Measurements from ENCODE around the gene ITCH. TPM values are rescaled to one million over a fixed set of nuclear protein-coding genes. Genes with fewer than 3 reads are reported as not detected.

ITCH gene
- total RNA-seq, 2 experiments from 2014 or later: 44.2 to 47.0 TPM

DNA sequence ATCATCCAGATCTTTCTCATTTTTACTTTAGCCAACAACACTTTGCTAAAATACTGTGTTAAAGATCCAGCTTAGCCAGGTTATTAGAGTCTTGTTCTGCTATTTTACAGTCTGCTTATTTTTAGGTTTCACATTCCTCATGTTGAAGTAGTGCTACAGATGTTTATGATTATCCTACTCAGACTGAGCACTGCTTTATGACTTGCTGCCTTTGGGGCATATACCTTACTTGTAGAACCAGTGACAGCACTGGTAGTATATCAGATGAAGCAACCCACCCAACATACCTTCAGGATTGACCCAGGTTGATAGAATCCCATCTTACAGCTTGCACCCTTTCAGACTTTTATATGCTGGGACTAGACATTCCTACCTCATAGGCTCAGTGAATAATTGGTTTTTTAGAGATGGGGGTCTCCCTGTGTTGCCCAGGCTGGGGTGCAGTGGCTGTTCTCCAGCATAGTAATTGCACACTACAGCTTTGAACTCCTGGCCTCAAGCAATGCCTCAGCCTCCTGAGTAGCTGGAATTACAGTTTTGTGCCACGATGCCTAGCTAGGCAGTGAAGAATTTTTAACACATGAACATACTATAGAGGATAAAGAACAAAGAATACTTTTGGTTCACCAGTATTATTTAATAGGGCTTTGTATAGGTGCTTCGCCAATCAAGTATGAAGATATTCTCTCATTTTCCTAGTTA is 89.4 kb downstream of the ITCH start:
- Mint-ChIP-seq H3K9me3 (no peaks in the 10 kb centered on the region), H3K4me1 (ENCODE audit: low read depth) (no peaks in the 10 kb centered on the region), H3K4me3 (no peak overlapping the region), H3K36me3 (ENCODE audit: low read depth) (peaks cover 65% of the 10 kb centered on the region), H3K27ac (no peak overlapping the region), H3K27me3 (no peaks in the 10 kb centered on the region)
- H3K36me3 ChIP-seq (ENCODE audit: insufficient read depth, low read length): peaks cover 37% of the 10 kb centered on the region
- TF ChIP-seq, protein P1, sequence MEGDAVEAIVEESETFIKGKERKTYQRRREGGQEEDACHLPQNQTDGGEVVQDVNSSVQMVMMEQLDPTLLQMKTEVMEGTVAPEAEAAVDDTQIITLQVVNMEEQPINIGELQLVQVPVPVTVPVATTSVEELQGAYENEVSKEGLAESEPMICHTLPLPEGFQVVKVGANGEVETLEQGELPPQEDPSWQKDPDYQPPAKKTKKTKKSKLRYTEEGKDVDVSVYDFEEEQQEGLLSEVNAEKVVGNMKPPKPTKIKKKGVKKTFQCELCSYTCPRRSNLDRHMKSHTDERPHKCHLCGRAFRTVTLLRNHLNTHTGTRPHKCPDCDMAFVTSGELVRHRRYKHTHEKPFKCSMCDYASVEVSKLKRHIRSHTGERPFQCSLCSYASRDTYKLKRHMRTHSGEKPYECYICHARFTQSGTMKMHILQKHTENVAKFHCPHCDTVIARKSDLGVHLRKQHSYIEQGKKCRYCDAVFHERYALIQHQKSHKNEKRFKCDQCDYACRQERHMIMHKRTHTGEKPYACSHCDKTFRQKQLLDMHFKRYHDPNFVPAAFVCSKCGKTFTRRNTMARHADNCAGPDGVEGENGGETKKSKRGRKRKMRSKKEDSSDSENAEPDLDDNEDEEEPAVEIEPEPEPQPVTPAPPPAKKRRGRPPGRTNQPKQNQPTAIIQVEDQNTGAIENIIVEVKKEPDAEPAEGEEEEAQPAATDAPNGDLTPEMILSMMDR (IDR thresholded peaks at IDR 0.05): no peak
- POLR2A ChIA-PET: interaction anchor here (0.6 to 0.7 kb wide), 2 partner anchors 49 to 64 kb away, joined by 3 read pairs; no protein-coding TSS in a partner anchor
- H3K27me3 ChIP-seq (ENCODE audit: control insufficient read depth in 1 of 2, insufficient read depth in 2 of 2, low read length in 2 of 2): no peaks in the 10 kb centered on the region
- H3K4me3 ChIP-seq (ENCODE audit: low read length): no peak overlapping the region
- H3K27ac ChIP-seq (ENCODE audit: low read depth in 1 of 2, low read length in 2 of 2): no peak overlapping the region
- intact Hi-C loops (cut with DNase I, micrococcal nuclease): no loop called here
- H3K9me3 ChIP-seq (ENCODE audit: control insufficient read depth in 1 of 2, insufficient read depth in 1 of 2, low read length in 2 of 2): no peaks in the 10 kb centered on the region
- no peaks in the 10 kb centered on the region for H3K4me1 ChIP-seq (ENCODE audit: insufficient read depth, low read length)
- CTCF ChIA-PET: no interaction called here
- ATAC-seq (ENCODE audit: poor library complexity) (no peak), DNase-seq (no peak)

DNA sequence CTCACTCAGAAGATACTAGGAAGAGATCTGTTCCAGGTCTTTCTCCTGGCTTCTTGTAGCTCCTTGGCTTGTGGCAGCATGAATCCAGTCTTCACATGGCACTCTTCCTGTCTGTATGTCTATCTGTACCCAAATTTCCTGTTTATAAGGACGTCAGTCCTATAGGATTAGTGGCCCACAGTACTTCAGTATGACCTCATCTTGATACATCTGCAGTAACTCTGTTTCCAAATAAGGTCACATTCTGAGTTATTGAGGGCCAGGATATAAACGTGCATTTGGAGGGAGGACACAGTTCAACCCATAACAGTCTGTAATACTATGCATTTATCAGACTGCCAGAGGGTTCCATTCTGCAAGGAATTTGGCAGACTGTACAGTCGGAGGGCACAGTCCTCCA is 95.6 kb downstream of the ITCH start:
- Mint-ChIP-seq H3K4me1 (ENCODE audit: low read depth) (no peaks in the 10 kb centered on the region), H3K27ac (no peak overlapping the region), H3K36me3 (ENCODE audit: low read depth) (peaks cover 69% of the 10 kb centered on the region), H3K27me3 (no peaks in the 10 kb centered on the region), H3K9me3 (no peaks in the 10 kb centered on the region), H3K4me3 (no peak overlapping the region)
- Histone ChIP-seq H3K27me3 (ENCODE audit: control insufficient read depth in 1 of 2, insufficient read depth in 2 of 2, low read length in 2 of 2) (no peaks in the 10 kb centered on the region), H3K9me3 (ENCODE audit: control insufficient read depth in 1 of 2, insufficient read depth in 1 of 2, low read length in 2 of 2) (no peaks in the 10 kb centered on the region), H3K4me1 (ENCODE audit: insufficient read depth, low read length) (no peaks in the 10 kb centered on the region), H3K36me3 (ENCODE audit: insufficient read depth, low read length) (peaks cover 56% of the 10 kb centered on the region), H3K4me3 (ENCODE audit: low read length) (no peak overlapping the region), H3K27ac (ENCODE audit: low read depth in 1 of 2, low read length in 2 of 2) (no peak overlapping the region)
- no peak for DNase-seq
- intact Hi-C loops (cut with DNase I, micrococcal nuclease): loop anchor here in 1 of 2 experiments (5.0 kb wide), 1 partner anchor 64 kb away; no protein-coding TSS in a partner anchor
- ATAC-seq (ENCODE audit: poor library complexity): no peak
- ChIA-PET CTCF (no interaction called here), POLR2A (interaction anchor here (0.9 kb wide), 1 partner anchor 96 kb away, joined by 3 read pairs; the partner anchor contains the start of gene ITCH)
- TF ChIP-seq, protein P1 (IDR thresholded peaks at IDR 0.05): no peak

DNA sequence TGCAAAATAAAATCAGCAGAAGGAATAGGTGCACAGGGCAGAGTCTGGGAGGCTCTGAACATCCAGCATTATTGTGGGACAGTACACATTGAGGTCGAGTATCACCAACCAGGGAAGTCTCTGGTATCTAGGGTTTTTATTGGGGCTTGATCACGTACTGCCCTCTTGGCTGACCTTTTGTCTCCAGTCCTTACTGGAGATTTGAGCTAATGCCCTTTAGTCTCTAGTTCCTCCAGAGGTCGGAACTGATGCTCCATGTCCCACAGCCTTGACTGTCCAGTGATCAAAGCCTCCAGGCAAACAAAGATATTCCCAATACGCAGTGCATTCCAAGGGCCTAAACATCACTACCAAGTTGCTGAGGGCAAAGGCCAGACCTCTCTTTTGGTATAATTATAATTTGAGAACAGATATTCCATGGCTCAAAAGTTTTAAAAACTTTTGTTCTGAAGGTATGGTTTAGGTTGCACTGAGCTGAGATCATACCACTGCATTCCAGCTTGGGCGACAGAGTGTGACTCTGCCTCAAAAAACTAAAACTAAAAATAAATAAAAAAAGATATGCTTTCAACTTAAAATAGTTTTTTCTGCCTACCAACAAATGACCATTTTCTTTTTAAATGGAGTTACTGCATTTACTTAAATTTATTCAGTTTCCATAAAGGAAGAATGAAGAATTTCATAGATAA is 96.3 kb downstream of the ITCH start:
- Histone ChIP-seq H3K4me1 (ENCODE audit: insufficient read depth, low read length) (no peaks in the 10 kb centered on the region), H3K4me3 (ENCODE audit: low read length) (no peak overlapping the region), H3K27ac (ENCODE audit: low read depth in 1 of 2, low read length in 2 of 2) (no peak overlapping the region), H3K9me3 (ENCODE audit: control insufficient read depth in 1 of 2, insufficient read depth in 1 of 2, low read length in 2 of 2) (no peaks in the 10 kb centered on the region), H3K27me3 (ENCODE audit: control insufficient read depth in 1 of 2, insufficient read depth in 2 of 2, low read length in 2 of 2) (no peaks in the 10 kb centered on the region), H3K36me3 (ENCODE audit: insufficient read depth, low read length) (peaks cover 58% of the 10 kb centered on the region)
- POLR2A ChIA-PET: no interaction called here
- TF ChIP-seq, protein P1 (IDR thresholded peaks at IDR 0.05): no peak
- no peaks in the 10 kb centered on the region for H3K27me3 Mint-ChIP-seq
- H3K27ac Mint-ChIP-seq: no peak overlapping the region
- CTCF ChIA-PET: interaction anchor here (1.0 to 1.8 kb wide), 3 partner anchors 13 to 146 kb away, joined by 3 to 4 read pairs (median 3); no protein-coding TSS in a partner anchor
- ATAC-seq (ENCODE audit: poor library complexity) (no peak), DNase-seq (no peak)
- intact Hi-C loops (cut with DNase I, micrococcal nuclease): loop anchor here in 1 of 2 experiments (5.0 kb wide), 1 partner anchor 63 kb away; no protein-coding TSS in a partner anchor
- no peaks in the 10 kb centered on the region for H3K4me1 Mint-ChIP-seq (ENCODE audit: low read depth)
- no peaks in the 10 kb centered on the region for H3K9me3 Mint-ChIP-seq
- peaks cover 71% of the 10 kb centered on the region for H3K36me3 Mint-ChIP-seq (ENCODE audit: low read depth)
- no peak overlapping the region for H3K4me3 Mint-ChIP-seq
